Measurements from ENCODE around the gene LDLRAP1.

LDLRAP1 gene

GRCh38 chr1:25545767-25546166 is 2.4 kb downstream of the LDLRAP1 start:
- Mint-ChIP-seq H3K4me1 (ENCODE audit: low read depth) (peaks cover 62% of the 10 kb centered on the region), H3K27me3 (no peaks in the 10 kb centered on the region), H3K9me3 (no peaks in the 10 kb centered on the region), H3K4me3 (peak overlapping the region; percentile 83), H3K27ac (peak overlapping the region; percentile 66), H3K36me3 (ENCODE audit: low read depth) (no peaks in the 10 kb centered on the region)
- DNase-seq: no peak

- Mint-ChIP-seq H3K27me3 (no peaks in the 10 kb centered on the region), H3K27ac (no peak overlapping the region), H3K36me3 (ENCODE audit: low read depth) (no peaks in the 10 kb centered on the region), H3K4me1 (ENCODE audit: low read depth) (peaks cover 67% of the 10 kb centered on the region), H3K9me3 (no peaks in the 10 kb centered on the region), H3K4me3 (no peak overlapping the region)
- DNase-seq: no peak
Observed at GRCh38 chr1:25546193-25546592, 2.8 kb downstream of the LDLRAP1 start.

- DNase-seq: no peak
- H3K9me3 Mint-ChIP-seq: no peaks in the 10 kb centered on the region
- peaks cover 87% of the 10 kb centered on the region for H3K4me1 Mint-ChIP-seq (ENCODE audit: low read depth)
- no peaks in the 10 kb centered on the region for H3K36me3 Mint-ChIP-seq (ENCODE audit: low read depth)
- no peaks in the 10 kb centered on the region for H3K27me3 Mint-ChIP-seq
- H3K27ac Mint-ChIP-seq: peak overlapping the region; percentile 93
- H3K4me3 Mint-ChIP-seq: no peak overlapping the region
Observed at GRCh38 chr1:25548601-25549000, 5.2 kb downstream of the LDLRAP1 start.

GRCh38 chr1:25549273-25550154 is 6.1 kb downstream of the LDLRAP1 start:
- DNase-seq: peak; percentile 79

GRCh38 chr1:25550155-25550506 is 6.7 kb downstream of the LDLRAP1 start:
- DNase-seq: no peak
- H3K27me3 Mint-ChIP-seq: no peaks in the 10 kb centered on the region

More at GRCh38 chr1:25549273-25550154, 6.1 kb downstream of the LDLRAP1 start:
- peaks cover 5% of the 10 kb centered on the region for H3K36me3 Mint-ChIP-seq (ENCODE audit: low read depth)
- peak overlapping the region; percentile 93 for H3K27ac Mint-ChIP-seq
- H3K9me3 Mint-ChIP-seq: no peaks in the 10 kb centered on the region
- peak overlapping the region; percentile 64 for H3K4me3 Mint-ChIP-seq
- peaks cover 93% of the 10 kb centered on the region for H3K4me1 Mint-ChIP-seq (ENCODE audit: low read depth)
- H3K27me3 Mint-ChIP-seq: no peaks in the 10 kb centered on the region

GRCh38 chr1:25550683-25551310 is 7.4 kb downstream of the LDLRAP1 start:
- H3K4me3 Mint-ChIP-seq: no peak overlapping the region

More at GRCh38 chr1:25550155-25550506, 6.7 kb downstream of the LDLRAP1 start:
- Mint-ChIP-seq H3K4me3 (peak overlapping the region; percentile 64), H3K9me3 (no peaks in the 10 kb centered on the region), H3K36me3 (ENCODE audit: low read depth) (peaks cover 7% of the 10 kb centered on the region), H3K27ac (peak overlapping the region; percentile 93), H3K4me1 (ENCODE audit: low read depth) (peaks cover 92% of the 10 kb centered on the region)

GRCh38 chr1:25553749-25554429 is 10.5 kb downstream of the LDLRAP1 start:
- peaks cover 31% of the 10 kb centered on the region for H3K36me3 Mint-ChIP-seq (ENCODE audit: low read depth)
- H3K4me3 Mint-ChIP-seq: no peak overlapping the region
- no peak for DNase-seq
- no peaks in the 10 kb centered on the region for H3K9me3 Mint-ChIP-seq
- no peak overlapping the region for H3K27ac Mint-ChIP-seq
- no peaks in the 10 kb centered on the region for H3K27me3 Mint-ChIP-seq
- H3K4me1 Mint-ChIP-seq (ENCODE audit: low read depth): peaks cover 97% of the 10 kb centered on the region

More at GRCh38 chr1:25550683-25551310, 7.4 kb downstream of the LDLRAP1 start:
- Mint-ChIP-seq H3K36me3 (ENCODE audit: low read depth) (peaks cover 12% of the 10 kb centered on the region), H3K27me3 (no peaks in the 10 kb centered on the region), H3K9me3 (no peaks in the 10 kb centered on the region), H3K4me1 (ENCODE audit: low read depth) (peaks cover 92% of the 10 kb centered on the region), H3K27ac (peak overlapping the region; percentile 93)
- no peak for DNase-seq

GRCh38 chr1:25554430-25554780 is 11.0 kb downstream of the LDLRAP1 start:
- Mint-ChIP-seq H3K27me3 (no peaks in the 10 kb centered on the region), H3K9me3 (no peaks in the 10 kb centered on the region), H3K4me3 (no peak overlapping the region), H3K36me3 (ENCODE audit: low read depth) (peaks cover 36% of the 10 kb centered on the region), H3K4me1 (ENCODE audit: low read depth) (peaks cover 97% of the 10 kb centered on the region), H3K27ac (no peak overlapping the region)
- DNase-seq: no peak

- Mint-ChIP-seq H3K36me3 (ENCODE audit: low read depth) (peaks cover 40% of the 10 kb centered on the region), H3K4me1 (ENCODE audit: low read depth) (peaks cover 97% of the 10 kb centered on the region), H3K27ac (peak overlapping the region; percentile 78), H3K27me3 (no peaks in the 10 kb centered on the region), H3K4me3 (no peak overlapping the region), H3K9me3 (no peaks in the 10 kb centered on the region)
- DNase-seq: no peak
Observed at GRCh38 chr1:25554886-25555752, 11.7 kb downstream of the LDLRAP1 start.

- H3K27me3 Mint-ChIP-seq: no peaks in the 10 kb centered on the region
- H3K4me3 Mint-ChIP-seq: no peak overlapping the region
- peak overlapping the region; percentile 78 for H3K27ac Mint-ChIP-seq
- H3K4me1 Mint-ChIP-seq (ENCODE audit: low read depth): peaks cover 97% of the 10 kb centered on the region
- H3K9me3 Mint-ChIP-seq: no peaks in the 10 kb centered on the region
- no peak for DNase-seq
- H3K36me3 Mint-ChIP-seq (ENCODE audit: low read depth): peaks cover 42% of the 10 kb centered on the region
Observed at GRCh38 chr1:25555753-25556092, 12.3 kb downstream of the LDLRAP1 start.

GRCh38 chr1:25556132-25556670 is 12.8 kb downstream of the LDLRAP1 start:
- Mint-ChIP-seq H3K36me3 (ENCODE audit: low read depth) (peaks cover 42% of the 10 kb centered on the region), H3K4me3 (no peak overlapping the region), H3K9me3 (no peaks in the 10 kb centered on the region), H3K27ac (peak overlapping the region; percentile 78), H3K4me1 (ENCODE audit: low read depth) (peaks cover 97% of the 10 kb centered on the region), H3K27me3 (no peaks in the 10 kb centered on the region)
- DNase-seq: no peak

GRCh38 chr1:25556791-25557476 is 13.5 kb downstream of the LDLRAP1 start:
- no peak for DNase-seq
- Mint-ChIP-seq H3K36me3 (ENCODE audit: low read depth) (peaks cover 42% of the 10 kb centered on the region), H3K9me3 (no peaks in the 10 kb centered on the region), H3K4me1 (ENCODE audit: low read depth) (peaks cover 97% of the 10 kb centered on the region), H3K4me3 (no peak overlapping the region), H3K27me3 (no peaks in the 10 kb centered on the region), H3K27ac (peak overlapping the region; percentile 75)

- Mint-ChIP-seq H3K27me3 (no peaks in the 10 kb centered on the region), H3K36me3 (ENCODE audit: low read depth) (peaks cover 42% of the 10 kb centered on the region), H3K4me3 (no peak overlapping the region), H3K27ac (peak overlapping the region; percentile 61), H3K4me1 (ENCODE audit: low read depth) (peaks cover 97% of the 10 kb centered on the region), H3K9me3 (no peaks in the 10 kb centered on the region)
- no peak for DNase-seq
Observed at GRCh38 chr1:25557543-25557942, 14.1 kb downstream of the LDLRAP1 start.

All from activated T-cell treated with anti-CD3 and anti-CD28 coated beads, Interleukin-2, amount 50 U/mL, for 24 hours (primary cell).